Skin of body (tissue), 2 donors: ENCODE results near the gene TIAM2. TPM values are rescaled to one million over a fixed set of nuclear protein-coding genes. Genes with fewer than 3 reads are reported as not detected.
"Not testable (repeated sequence)": the region's sequence is repeated elsewhere in the genome, so short reads cannot be mapped to it uniquely, and the experiment has no call there.

Experiments
- DNase-seq: peaks from one replicate; lab custom pipeline; 2025; lab: John Stamatoyannopoulos, UW
- total RNA-seq: library from RNA; depleted of rRNA; stranded (reverse); fragments of >200 nt; gene quantifications from one replicate; pipeline ENCODE4 v1.2.3, GENCODE V29; 2014

The TIAM2 gene
- total RNA-seq, 1 donor from 2014 or later = 30.6 TPM

GRCh38 chr6:155158030-155158843, 163.1 kb downstream of the TIAM2 start:
- no peak for DNase-seq

DNA sequence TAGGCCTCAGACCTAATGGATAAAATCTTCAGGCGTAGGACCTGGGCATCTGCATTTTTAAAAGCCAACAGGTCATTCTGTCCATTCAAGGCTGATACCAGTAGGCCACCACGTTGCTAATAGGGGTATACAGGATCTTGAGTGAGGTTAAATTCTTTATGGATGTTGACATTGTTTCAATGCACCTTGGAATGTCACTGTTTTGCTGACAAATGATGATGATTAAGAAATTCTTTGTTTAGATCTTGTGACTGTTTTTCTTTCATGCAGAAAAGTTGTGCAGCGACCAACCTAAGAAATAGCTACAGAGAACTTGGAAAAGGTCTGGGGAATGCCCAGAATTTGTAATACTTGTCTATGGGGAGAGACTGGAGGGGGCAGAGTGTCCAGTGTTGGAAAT, 167.6 kb downstream of the TIAM2 start:
- DNase-seq = no peak

- DNase-seq = no peak
These were observed 168.5 kb downstream of the TIAM2 start for GRCh38 chr6:155163601-155164000.

DNA sequence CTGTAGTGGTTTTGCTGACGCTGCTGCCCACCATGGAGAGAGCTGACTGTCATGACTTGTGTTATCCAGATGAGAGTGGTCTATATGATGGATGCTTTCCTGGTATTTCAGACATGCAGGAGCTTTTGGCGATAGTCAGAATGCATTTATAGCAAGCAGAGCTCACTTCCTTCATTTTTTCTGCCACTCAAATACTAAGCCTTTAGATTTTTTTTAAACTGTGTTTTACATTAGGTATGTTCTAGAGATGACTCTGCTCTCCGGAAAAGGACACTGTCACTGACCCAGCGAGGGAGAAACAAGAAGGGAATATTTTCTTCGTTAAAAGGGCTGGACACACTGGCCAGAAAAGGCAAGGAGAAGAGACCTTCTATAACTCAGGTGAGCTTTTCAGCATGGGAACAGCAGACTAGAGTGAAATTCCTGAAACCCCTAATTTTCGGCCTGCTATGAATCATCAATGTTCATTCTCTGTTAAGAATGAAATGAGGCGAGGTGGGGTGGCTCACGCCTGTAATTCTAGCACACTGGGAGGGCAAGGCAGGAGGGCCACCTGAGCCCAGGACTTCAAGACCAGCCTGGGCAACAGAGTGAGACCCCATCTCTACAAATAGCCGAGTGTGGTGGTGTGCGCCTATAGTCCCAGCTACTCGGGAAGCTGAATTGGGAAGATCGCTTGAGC, 170.1 kb downstream of the TIAM2 start:
- DNase-seq = no peak

DNA sequence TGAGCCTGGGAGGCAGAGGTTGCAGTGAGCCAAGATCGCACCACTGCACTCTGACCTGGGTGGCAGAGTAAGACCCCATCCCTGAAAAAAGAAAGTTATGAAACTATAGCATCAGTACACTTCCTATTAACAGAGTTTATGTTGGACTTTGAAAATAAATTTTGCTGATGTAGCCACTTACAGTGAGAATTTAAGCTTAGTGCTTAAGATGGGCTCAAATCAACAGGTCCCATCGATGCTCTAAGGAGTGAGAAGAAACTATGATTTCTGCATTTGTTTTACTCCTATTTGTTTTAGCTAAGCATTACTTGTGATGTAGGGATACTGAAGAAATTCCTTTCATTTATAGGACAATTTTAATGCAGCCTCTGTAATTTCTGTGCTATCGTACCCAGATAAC, 175.4 kb downstream of the TIAM2 start:
- no peak for DNase-seq

DNA sequence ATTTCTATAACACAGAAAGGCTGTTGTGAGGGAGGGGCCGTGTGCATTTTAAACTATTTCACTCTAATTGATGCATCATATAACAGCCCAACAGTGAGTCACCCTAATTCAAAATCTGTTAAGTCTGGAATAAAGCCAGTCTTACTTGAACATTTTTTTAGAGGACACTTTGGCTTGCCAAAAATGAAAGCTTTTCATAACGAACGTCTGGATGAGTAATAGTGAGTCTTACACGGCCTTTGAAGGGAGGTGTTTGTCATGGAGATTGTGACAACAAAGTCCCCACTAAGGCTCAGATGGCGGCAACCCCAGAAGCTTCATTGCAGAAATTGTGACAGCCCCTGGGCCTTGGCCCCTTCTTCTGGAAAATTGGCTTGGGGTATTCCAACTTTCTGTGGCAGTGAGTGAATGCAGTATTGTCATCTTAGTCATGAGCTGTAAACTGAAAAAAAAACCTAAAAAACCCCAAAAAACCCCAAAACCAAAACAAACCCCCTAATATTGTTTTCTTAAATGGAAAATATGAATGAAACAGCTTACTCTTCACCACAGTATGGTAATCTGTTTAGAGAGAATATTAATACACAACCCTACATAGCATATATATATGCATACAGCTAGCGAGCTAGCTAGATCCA, 176.1 kb downstream of the TIAM2 start:
- peak; percentile 84 for DNase-seq

DNA sequence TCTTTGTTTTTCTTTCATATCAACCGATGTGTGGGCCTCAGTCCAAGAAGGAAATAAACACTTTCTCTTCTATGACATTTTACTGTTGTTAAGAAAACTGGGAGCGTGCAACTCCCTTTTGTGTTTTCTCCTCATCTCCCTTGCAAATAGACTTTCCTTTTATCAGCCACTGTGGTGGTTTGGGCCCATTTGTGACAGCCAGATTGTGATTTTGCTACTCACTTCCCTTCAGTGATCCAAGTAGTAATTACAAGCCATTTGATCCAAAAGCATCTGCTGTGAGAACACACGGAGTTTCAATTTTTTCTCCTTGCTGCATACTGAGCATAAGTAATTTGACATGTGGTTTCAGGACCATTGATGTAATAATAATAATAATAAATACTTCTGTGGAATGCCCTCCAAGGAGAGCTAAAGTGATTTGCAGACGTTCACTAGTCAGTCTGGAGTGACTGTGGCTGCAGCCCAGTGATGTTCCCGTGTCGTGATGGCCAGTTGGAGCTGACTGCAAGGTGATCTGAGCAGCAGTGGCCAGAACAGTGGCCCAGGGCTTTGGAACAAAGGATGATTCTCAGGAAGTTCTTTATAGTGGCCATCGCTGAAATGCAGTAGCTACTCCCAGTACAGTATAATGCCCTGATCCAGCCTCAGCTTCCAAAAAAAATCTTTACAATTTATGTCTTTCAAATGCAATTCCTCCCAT, 176.8 kb downstream of the TIAM2 start:
- DNase-seq = peak; percentile 69

- no peak for DNase-seq
These were observed 178.4 kb downstream of the TIAM2 start for GRCh38 chr6:155173488-155173887.

- DNase-seq = peak; percentile 71
These were observed 179.6 kb downstream of the TIAM2 start for GRCh38 chr6:155174576-155175211.

- DNase-seq = peak; percentile 41
These were observed 182.3 kb downstream of the TIAM2 start for GRCh38 chr6:155177363-155177961.

DNA sequence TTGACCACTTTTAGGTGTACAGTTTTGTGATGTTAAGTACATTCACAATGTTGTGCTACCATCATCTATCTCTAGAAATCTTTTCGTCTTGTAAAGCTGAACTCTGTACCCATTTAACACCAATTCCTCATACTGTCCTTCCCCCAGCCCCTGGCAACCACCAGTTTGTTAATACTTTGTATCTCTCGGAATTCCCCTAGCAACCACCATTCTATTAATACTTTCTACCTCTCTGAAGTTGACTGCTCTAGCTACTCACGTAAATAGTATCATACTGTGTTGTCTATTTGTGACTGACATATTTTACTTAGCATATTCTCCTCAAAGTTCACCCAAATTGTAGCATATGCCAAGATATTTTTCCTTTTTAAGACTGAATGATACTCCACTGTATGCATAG, 186.4 kb downstream of the TIAM2 start:
- no peak for DNase-seq

DNA sequence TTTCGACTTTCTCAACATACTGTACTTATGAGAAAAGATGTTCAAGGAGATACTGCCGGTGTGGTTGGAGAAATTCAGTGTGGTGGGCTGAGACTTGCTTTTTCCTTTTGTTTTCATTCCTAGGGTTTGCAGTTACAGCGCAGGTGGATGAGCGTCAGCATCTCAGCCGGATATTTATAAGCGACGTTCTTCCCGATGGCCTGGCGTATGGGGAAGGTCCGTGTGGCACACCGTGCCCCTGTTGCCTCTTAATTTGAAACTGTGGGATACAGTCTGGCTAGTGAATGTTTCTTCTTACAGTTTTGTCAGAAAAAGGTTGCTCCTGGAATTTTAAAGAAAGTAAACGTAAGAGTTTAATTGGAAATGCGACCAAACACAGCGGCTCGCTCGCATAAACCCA, 187.0 kb downstream of the TIAM2 start:
- DNase-seq = no peak

DNA sequence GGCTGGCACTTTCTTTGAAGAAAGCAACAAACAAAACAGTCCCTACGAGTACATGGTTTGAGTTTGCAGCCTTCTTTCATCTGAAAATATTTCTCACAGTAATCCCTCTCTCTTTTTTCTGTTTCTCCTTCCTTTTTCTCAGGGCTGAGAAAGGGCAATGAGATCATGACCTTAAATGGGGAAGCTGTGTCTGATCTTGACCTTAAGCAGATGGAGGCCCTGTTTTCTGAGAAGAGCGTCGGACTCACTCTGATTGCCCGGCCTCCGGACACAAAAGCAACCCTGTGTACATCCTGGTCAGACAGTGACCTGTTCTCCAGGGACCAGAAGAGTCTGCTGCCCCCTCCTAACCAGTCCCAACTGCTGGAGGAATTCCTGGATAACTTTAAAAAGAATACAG, 188.0 kb downstream of the TIAM2 start:
- DNase-seq = no peak

DNA sequence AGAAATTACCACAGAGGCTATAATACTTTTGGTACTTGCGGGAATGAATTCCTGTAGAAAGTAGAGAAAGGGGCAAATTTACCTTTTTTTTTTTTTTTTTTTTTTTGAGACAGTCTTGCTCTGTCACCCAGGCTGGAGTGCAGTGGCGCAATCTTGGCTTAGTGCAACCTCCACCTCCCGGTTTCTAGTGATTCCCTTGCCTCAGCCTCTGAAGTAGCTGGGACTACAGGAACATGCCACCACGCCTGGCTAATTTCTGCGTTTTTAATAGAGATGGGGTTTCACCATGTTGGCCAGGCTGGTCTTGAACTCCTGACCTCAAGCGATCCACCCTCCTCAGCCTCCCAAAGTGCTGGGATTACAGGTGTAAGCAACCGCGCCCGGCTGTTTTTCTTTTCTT, 189.9 kb downstream of the TIAM2 start:
- DNase-seq = not testable (repeated sequence)

DNA sequence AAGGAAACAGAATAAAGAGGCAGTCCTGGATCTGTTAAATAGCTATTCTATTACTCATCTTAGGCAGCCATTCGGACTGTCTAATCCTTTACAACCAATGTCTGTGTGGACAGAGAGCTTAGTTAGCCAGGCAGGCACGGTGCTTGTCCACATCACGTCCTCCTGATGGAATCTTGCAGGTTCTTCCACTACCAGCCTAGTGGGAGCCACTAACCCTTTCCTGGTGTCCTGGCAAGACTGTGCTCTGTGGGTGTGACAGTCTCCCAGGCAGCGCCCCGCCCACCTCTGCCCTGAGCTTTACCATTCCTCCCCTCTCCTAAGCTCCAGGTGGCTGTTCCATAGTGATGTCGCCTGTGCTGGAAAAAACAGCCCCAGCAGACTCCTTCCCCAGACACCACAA, 190.4 kb downstream of the TIAM2 start:
- DNase-seq = no peak

DNA sequence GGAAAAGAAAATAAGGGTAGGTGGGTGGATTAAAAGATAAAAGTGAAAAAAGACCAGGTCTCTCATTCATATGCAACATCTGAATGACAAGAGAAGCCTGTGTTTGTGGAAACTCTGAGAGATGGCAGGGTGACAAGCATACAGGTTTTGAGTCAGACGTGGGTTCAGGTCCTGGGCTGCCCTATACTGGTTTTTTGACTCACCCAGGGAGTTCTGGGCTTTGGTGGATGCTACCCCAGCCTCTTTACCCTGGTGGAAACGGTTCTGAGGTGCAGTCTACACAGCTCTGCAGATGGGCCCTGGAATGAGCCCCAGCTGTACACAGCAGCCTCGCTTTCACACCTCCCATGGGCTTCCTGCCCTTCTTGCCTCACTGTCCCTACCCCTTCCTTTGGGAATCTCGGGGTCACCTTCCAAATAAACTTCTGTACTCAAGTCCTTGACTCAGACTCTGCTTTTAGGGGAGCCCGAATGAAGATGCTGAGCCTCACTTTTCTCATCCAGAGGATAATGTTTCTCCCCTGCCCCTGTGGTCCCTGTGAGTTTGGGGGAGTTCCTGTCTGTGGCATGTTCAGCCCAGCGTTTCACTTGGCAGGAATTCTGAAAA, 191.0 kb downstream of the TIAM2 start:
- no peak for DNase-seq

DNA sequence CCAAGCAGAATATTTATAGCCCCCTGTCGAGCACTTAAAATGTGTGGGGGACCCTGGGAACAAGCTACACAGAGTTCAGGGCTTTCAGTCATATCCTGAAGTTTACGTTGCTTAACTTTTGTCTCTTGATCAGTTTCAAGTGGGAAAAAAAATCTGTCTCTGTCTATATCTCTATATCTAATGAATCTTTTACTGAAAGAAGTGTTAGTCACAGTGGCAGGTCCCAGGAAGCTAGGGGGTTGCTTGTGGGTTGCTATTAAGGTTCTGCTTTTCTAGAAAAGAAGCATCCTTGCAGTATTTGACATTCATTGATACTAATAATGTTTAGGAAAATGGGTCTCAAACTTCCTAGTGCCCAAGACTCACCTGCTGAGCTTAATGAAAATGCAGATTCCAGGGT, 192.0 kb downstream of the TIAM2 start:
- no peak for DNase-seq

- no peak for DNase-seq
These were observed 193.0 kb downstream of the TIAM2 start for GRCh38 chr6:155187994-155188706.

DNA sequence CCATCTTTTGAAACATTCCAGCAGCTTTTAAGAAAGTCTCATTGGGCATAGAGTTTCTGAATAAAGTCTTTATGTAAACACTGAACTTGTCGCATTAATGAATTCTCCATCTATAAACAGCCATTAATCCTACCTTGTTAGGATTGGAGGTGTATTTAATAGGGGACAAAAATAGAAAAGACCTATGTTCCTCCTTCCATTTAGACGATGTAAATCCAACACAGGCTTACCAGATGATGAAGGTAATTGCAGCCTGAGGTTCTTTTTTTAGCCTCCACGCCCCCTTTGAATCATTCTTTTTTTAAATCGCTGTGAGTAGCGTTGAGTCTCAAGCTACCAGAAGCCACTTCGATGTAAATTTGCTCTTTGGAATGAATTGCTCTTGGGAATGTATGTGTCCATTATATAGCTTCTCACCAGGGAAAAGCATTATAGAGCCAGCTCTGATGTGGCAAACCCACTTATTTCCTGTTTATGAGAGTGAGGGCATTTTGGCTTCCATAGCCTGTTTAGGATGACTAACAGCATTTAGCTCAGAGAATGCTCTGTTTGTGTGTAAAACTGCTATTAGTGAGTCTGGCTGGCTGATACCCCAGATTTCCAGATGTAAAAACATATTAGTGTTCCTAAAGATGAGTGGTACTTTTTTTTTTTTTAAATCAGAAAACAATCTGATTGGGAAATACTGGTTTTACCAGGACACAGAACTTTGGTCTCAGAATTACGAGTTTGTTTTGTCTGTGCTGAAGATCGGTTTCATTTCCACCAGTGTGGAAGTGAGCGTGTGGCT, 193.8 kb downstream of the TIAM2 start:
- peak; percentile 59 for DNase-seq
